Mesendoderm (in vitro differentiated cells): Measurements from ENCODE around the gene KRTAP1-5.
A peak's percentile ranks its signal among the peaks of the same experiment; 100 is the strongest.

Experiments used
- DNase-seq: peaks from one replicate; pipeline ENCODE4 v3.0.0; 2013
- H2AK5ac ChIP-seq: 2 replicates; pipeline ENCODE4 v1.6.1; 2013; ENCODE audit warnings: low read length, inconsistent platforms
- H2BK120ac ChIP-seq: 2 replicates; pipeline ENCODE4 v1.6.1; 2013; ENCODE audit warnings: low read depth, mild to moderate bottlenecking, low read length, moderate library complexity, mixed read lengths
- H2BK15ac ChIP-seq: replicated peaks from 2 replicates; pipeline ENCODE4 v1.6.1; 2013; ENCODE audit warnings: low read depth, mild to moderate bottlenecking, moderate library complexity
- H2BK5ac ChIP-seq: 2 replicates; pipeline ENCODE4 v1.6.1; 2013; ENCODE audit warnings: low read length, inconsistent platforms
- H3K18ac ChIP-seq: 2 replicates; pipeline ENCODE4 v1.6.1; 2013; ENCODE audit warnings: mild to moderate bottlenecking, low read length, mixed read lengths
- H3K23ac ChIP-seq: one replicate; pipeline ENCODE4 v1.6.1; 2013; ENCODE audit warnings: low read length
- H3K27ac ChIP-seq: 2 replicates; pipeline ENCODE4 v1.5.1; 2013; ENCODE audit warnings: low read depth, mild to moderate bottlenecking, inconsistent platforms, low read length, moderate library complexity
- H3K27me3 ChIP-seq: 2 replicates; pipeline ENCODE4 v1.6.1; 2013; ENCODE audit warnings: low read length, control low read depth, mild to moderate bottlenecking, inconsistent platforms; ENCODE audit not compliant: insufficient read depth, poor library complexity
- H3K36me3 ChIP-seq: 2 replicates; pipeline ENCODE4 v1.6.1; 2013; ENCODE audit warnings: low read length, inconsistent platforms; ENCODE audit not compliant: control insufficient read depth, insufficient read depth
- H3K4ac ChIP-seq: one replicate; pipeline ENCODE4 v1.6.1; 2013; ENCODE audit warnings: low read depth, mild to moderate bottlenecking, low read length, moderate library complexity
- H3K4me1 ChIP-seq: 2 replicates; pipeline ENCODE4 v1.6.1; 2013; ENCODE audit warnings: low read depth, low read length, inconsistent platforms; ENCODE audit not compliant: control insufficient read depth
- H3K4me2 ChIP-seq: 2 replicates; pipeline ENCODE4 v1.6.1; 2013; ENCODE audit warnings: low read length
- H3K4me3 ChIP-seq: 2 replicates; pipeline ENCODE4 v1.5.1; 2013; ENCODE audit warnings: mild to moderate bottlenecking, low read length
- H3K56ac ChIP-seq: one replicate; pipeline ENCODE4 v1.6.1; 2013; ENCODE audit warnings: low read length
- H3K79me1 ChIP-seq: 2 replicates; pipeline ENCODE4 v1.6.1; 2013; ENCODE audit warnings: low read length, inconsistent platforms
- H3K79me2 ChIP-seq: 2 replicates; pipeline ENCODE4 v1.6.1; 2013; ENCODE audit warnings: mild to moderate bottlenecking, low read length; ENCODE audit not compliant: control insufficient read depth, insufficient read depth
- H3K9ac ChIP-seq: 2 replicates; pipeline ENCODE4 v1.6.1; 2013; ENCODE audit warnings: low read length, inconsistent platforms
- H4K5ac ChIP-seq: one replicate; pipeline ENCODE4 v1.6.1; 2013; ENCODE audit warnings: low read length
- H4K8ac ChIP-seq: one replicate; pipeline ENCODE4 v1.6.1; 2013; ENCODE audit warnings: low read depth, mild to moderate bottlenecking, control low read depth, low read length, moderate library complexity
- WGBS: extraction: QIAGEN DNeasy Blood & Tissue Kit; methylation state at CpG from one replicate; pipeline ENCODE4 v1.1.7; 2013; ENCODE audit warnings: low lambda C conversion rate, missing lambda C conversion rate; ENCODE audit not compliant: insufficient coverage; ENCODE audit errors: extremely low coverage; 5-methylcytosine and 5-hydroxymethylcytosine counted together

Gene KRTAP1-5

GRCh38 chr17:41009301-41009760 lies 17.7 kb downstream of the KRTAP1-5 start:
- H4K8ac ChIP-seq: no peak overlapping the region
- no peak overlapping the region for H2BK5ac ChIP-seq
- H4K5ac ChIP-seq: no peak overlapping the region
- no peak overlapping the region for H3K4ac ChIP-seq
- no peak overlapping the region for H2BK120ac ChIP-seq
- no peaks in the 10 kb centered on the region for H3K79me1 ChIP-seq
- no peak overlapping the region for H3K18ac ChIP-seq
- no peak overlapping the region for H3K9ac ChIP-seq
- no peak overlapping the region for H2BK15ac ChIP-seq
- DNase-seq: peak; percentile 67
- no peaks in the 10 kb centered on the region for H3K4me1 ChIP-seq
- no peak overlapping the region for H3K23ac ChIP-seq
- no peak overlapping the region for H3K27ac ChIP-seq
- no peaks in the 10 kb centered on the region for H3K36me3 ChIP-seq
- H3K4me3 ChIP-seq: no peak overlapping the region
- H2AK5ac ChIP-seq: no peak overlapping the region
- H3K79me2 ChIP-seq: no peaks in the 10 kb centered on the region
- H3K56ac ChIP-seq: no peak overlapping the region
- H3K4me2 ChIP-seq: no peak overlapping the region
- no CpG with 5 or more reads among the region's 4 CpGs for WGBS
- no peaks in the 10 kb centered on the region for H3K27me3 ChIP-seq

- no peak within 1 kb of the TSS for H3K4me3 ChIP-seq
- no peak within 1 kb of the TSS for H3K23ac ChIP-seq
- no peak within 1 kb of the TSS for H2BK5ac ChIP-seq
- H3K4me2 ChIP-seq: no peak within 1 kb of the TSS
- H3K9ac ChIP-seq: no peak within 1 kb of the TSS
- no peaks in the 10 kb centered on the region for H3K79me2 ChIP-seq
- no peaks in the 10 kb centered on the region for H3K4me1 ChIP-seq
- DNase-seq: no peak
- H3K27ac ChIP-seq: no peak within 1 kb of the TSS
- no peak within 1 kb of the TSS for H2BK120ac ChIP-seq
- H3K36me3 ChIP-seq: no peaks in the 10 kb centered on the region
- H3K56ac ChIP-seq: no peak within 1 kb of the TSS
- no peak within 1 kb of the TSS for H4K8ac ChIP-seq
- no peak within 1 kb of the TSS for H3K4ac ChIP-seq
- H4K5ac ChIP-seq: no peak within 1 kb of the TSS
- H3K18ac ChIP-seq: no peak within 1 kb of the TSS
- no peak within 1 kb of the TSS for H2BK15ac ChIP-seq
- H2AK5ac ChIP-seq: no peak within 1 kb of the TSS
- H3K27me3 ChIP-seq: no peaks in the 10 kb centered on the region
- no CpG with 5 or more reads among the region's 8 CpGs for WGBS
- no peaks in the 10 kb centered on the region for H3K79me1 ChIP-seq
Observed at GRCh38 chr17:41008811-41009210, 18.2 kb downstream of the KRTAP1-5 start, which contains the start of gene KRTAP3-1. KRTAP3-1 (minus strand) TSS chr17:41009128; CDS start chr17:41009074, 54 bp downstream.

- no peaks in the 10 kb centered on the region for H3K36me3 ChIP-seq
- H3K79me2 ChIP-seq: no peaks in the 10 kb centered on the region
- no CpG with 5 or more reads among the region's 3 CpGs for WGBS
- H3K18ac ChIP-seq: no peak overlapping the region
- no peak overlapping the region for H3K4ac ChIP-seq
- H3K23ac ChIP-seq: no peak overlapping the region
- H4K8ac ChIP-seq: no peak overlapping the region
- H3K4me2 ChIP-seq: no peak overlapping the region
- H3K79me1 ChIP-seq: no peaks in the 10 kb centered on the region
- no peak overlapping the region for H2BK5ac ChIP-seq
- no peaks in the 10 kb centered on the region for H3K27me3 ChIP-seq
- H4K5ac ChIP-seq: no peak overlapping the region
- H3K56ac ChIP-seq: no peak overlapping the region
- H2AK5ac ChIP-seq: no peak overlapping the region
- no peaks in the 10 kb centered on the region for H3K4me1 ChIP-seq
- H2BK15ac ChIP-seq: no peak overlapping the region
- no peak overlapping the region for H3K9ac ChIP-seq
- H3K27ac ChIP-seq: no peak overlapping the region
- no peak overlapping the region for H3K4me3 ChIP-seq
- no peak overlapping the region for H2BK120ac ChIP-seq
- no peak for DNase-seq
Observed at GRCh38 chr17:41004397-41004796, 22.6 kb downstream of the KRTAP1-5 start.

- H2BK120ac ChIP-seq: no peak overlapping the region
- H3K79me1 ChIP-seq: no peaks in the 10 kb centered on the region
- H3K4me3 ChIP-seq: no peak overlapping the region
- H3K36me3 ChIP-seq: no peaks in the 10 kb centered on the region
- H3K4me1 ChIP-seq: no peaks in the 10 kb centered on the region
- no peak overlapping the region for H3K23ac ChIP-seq
- H4K8ac ChIP-seq: no peak overlapping the region
- H2AK5ac ChIP-seq: no peak overlapping the region
- H3K4ac ChIP-seq: no peak overlapping the region
- H4K5ac ChIP-seq: no peak overlapping the region
- H2BK5ac ChIP-seq: no peak overlapping the region
- no peak overlapping the region for H3K27ac ChIP-seq
- no peak overlapping the region for H3K56ac ChIP-seq
- no peaks in the 10 kb centered on the region for H3K79me2 ChIP-seq
- H2BK15ac ChIP-seq: no peak overlapping the region
- H3K4me2 ChIP-seq: no peak overlapping the region
- no peak overlapping the region for H3K18ac ChIP-seq
- 100% methylated on average over 1 of the region's 4 CpGs for WGBS
- no peaks in the 10 kb centered on the region for H3K27me3 ChIP-seq
- no peak overlapping the region for H3K9ac ChIP-seq
- no peak for DNase-seq
Observed at GRCh38 chr17:41003926-41004325, 23.1 kb downstream of the KRTAP1-5 start.

- Histone ChIP-seq H2BK5ac (no peak overlapping the region), H3K9ac (no peak overlapping the region), H4K8ac (no peak overlapping the region), H2AK5ac (no peak overlapping the region), H3K4me3 (no peak overlapping the region), H3K4ac (no peak overlapping the region), H3K4me1 (no peaks in the 10 kb centered on the region), H2BK120ac (no peak overlapping the region), H3K79me2 (no peaks in the 10 kb centered on the region), H3K36me3 (no peaks in the 10 kb centered on the region), H2BK15ac (no peak overlapping the region), H3K18ac (no peak overlapping the region), H3K27me3 (no peaks in the 10 kb centered on the region), H3K23ac (no peak overlapping the region), H3K4me2 (no peak overlapping the region), H4K5ac (no peak overlapping the region), H3K79me1 (no peaks in the 10 kb centered on the region), H3K27ac (no peak overlapping the region), H3K56ac (no peak overlapping the region)
- WGBS: no CpG with 5 or more reads among the region's 5 CpGs
- no peak for DNase-seq
Observed at GRCh38 chr17:41002814-41003213, 24.2 kb downstream of the KRTAP1-5 start.

GRCh38 chr17:41001795-41002194 lies 25.2 kb downstream of the KRTAP1-5 start:
- Histone ChIP-seq H3K79me2 (no peaks in the 10 kb centered on the region), H3K4me1 (no peaks in the 10 kb centered on the region), H4K8ac (no peak overlapping the region), H3K23ac (no peak overlapping the region), H2BK15ac (no peak overlapping the region), H3K18ac (no peak overlapping the region), H2BK120ac (no peak overlapping the region), H3K36me3 (no peaks in the 10 kb centered on the region), H4K5ac (no peak overlapping the region), H3K27ac (no peak overlapping the region), H3K79me1 (no peaks in the 10 kb centered on the region), H3K4ac (no peak overlapping the region), H3K4me2 (no peak overlapping the region), H2BK5ac (no peak overlapping the region), H3K27me3 (no peaks in the 10 kb centered on the region), H3K56ac (no peak overlapping the region), H3K4me3 (no peak overlapping the region), H2AK5ac (no peak overlapping the region), H3K9ac (no peak overlapping the region)
- WGBS: no CpG with 5 or more reads among the region's 4 CpGs
- no peak for DNase-seq
